Panc1 (cell line): ENCODE measurements around the gene WNT11.

ENCODE experiments used
- POLR2AphosphoS5 ChIP-seq: IDR thresholded peaks from 2 replicates; pipeline ENCODE4 v1.6.1; 2012; ENCODE audit warnings: mild to moderate bottlenecking, low read depth, low read length, moderate library complexity
- SIN3A ChIP-seq: IDR thresholded peaks from 2 replicates; pipeline ENCODE4 v1.6.1; 2012; ENCODE audit warnings: low read depth, mild to moderate bottlenecking, low read length, moderate library complexity, borderline replicate concordance; ENCODE audit not compliant: insufficient read depth
- TCF7L2 ChIP-seq: IDR thresholded peaks from 2 replicates; pipeline ENCODE4 v1.6.1; 2011; ENCODE audit warnings: mild to moderate bottlenecking, low read depth, low read length, inconsistent platforms
- TF ChIP-seq, protein P1 (sequence below): fragments of 450-650 bp; IDR thresholded peaks from 2 replicates; pipeline ENCODE4 v1.5.1; 2017; ENCODE audit warnings: mild to moderate bottlenecking
- TF ChIP-seq, protein P2 (sequence below), 2 experiments: IDR thresholded peaks; 2 replicates each; pipeline ENCODE4 v1.6.1; 2011 to 2012; ENCODE audit warnings: low read depth in 2 of 2, control low read depth in 1 of 2, low read length in 1 of 2, mild to moderate bottlenecking in 1 of 2, moderate library complexity in 1 of 2; ENCODE audit not compliant: insufficient read depth in 1 of 2

DNA sequence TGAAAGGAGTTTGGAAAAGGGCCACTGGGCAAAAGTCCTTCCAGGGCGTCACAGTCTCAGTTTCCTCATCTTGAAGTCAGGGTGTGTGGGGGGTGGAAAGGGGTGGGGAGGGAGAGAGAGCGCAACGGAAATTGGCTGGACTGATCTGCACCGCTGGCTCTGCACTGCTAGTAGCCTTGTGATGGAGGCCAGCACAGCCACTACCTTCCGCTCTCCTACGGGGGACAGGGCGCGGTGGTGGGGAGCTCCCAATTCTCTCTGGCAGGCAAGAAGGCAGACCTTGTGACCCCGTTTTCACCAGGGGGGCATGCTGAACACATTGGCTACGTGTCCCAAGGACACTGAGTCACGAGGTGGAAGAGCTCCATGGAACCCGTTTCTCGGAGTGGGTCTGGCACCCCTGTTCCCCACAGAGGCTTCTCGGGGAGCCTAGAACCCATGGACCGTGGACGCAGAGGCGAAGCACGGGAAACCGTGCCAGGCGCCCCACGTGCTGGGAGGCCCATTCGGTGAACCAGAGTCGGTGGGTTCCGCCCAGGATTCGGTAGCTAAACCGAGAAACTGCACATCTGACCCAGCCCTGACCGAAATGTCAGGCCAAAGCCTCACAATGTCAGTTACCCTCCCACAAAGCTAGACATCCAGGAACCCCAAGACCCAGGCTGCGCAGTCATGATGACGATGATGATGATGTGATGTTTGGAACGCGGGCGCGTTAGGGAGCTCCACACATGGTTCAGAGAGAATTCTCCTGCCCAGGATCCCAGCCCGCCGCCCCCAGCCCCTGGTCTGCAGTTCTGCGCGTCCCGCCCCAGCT lies 28.3 kb upstream of the WNT11 start:
- TF ChIP-seq, protein P1, sequence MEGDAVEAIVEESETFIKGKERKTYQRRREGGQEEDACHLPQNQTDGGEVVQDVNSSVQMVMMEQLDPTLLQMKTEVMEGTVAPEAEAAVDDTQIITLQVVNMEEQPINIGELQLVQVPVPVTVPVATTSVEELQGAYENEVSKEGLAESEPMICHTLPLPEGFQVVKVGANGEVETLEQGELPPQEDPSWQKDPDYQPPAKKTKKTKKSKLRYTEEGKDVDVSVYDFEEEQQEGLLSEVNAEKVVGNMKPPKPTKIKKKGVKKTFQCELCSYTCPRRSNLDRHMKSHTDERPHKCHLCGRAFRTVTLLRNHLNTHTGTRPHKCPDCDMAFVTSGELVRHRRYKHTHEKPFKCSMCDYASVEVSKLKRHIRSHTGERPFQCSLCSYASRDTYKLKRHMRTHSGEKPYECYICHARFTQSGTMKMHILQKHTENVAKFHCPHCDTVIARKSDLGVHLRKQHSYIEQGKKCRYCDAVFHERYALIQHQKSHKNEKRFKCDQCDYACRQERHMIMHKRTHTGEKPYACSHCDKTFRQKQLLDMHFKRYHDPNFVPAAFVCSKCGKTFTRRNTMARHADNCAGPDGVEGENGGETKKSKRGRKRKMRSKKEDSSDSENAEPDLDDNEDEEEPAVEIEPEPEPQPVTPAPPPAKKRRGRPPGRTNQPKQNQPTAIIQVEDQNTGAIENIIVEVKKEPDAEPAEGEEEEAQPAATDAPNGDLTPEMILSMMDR: no peak
- TF ChIP-seq TCF7L2 (no peak), SIN3A (no peak; the same call in 1 of the 2 replicates), POLR2AphosphoS5 (no peak)
- TF ChIP-seq, protein P2, sequence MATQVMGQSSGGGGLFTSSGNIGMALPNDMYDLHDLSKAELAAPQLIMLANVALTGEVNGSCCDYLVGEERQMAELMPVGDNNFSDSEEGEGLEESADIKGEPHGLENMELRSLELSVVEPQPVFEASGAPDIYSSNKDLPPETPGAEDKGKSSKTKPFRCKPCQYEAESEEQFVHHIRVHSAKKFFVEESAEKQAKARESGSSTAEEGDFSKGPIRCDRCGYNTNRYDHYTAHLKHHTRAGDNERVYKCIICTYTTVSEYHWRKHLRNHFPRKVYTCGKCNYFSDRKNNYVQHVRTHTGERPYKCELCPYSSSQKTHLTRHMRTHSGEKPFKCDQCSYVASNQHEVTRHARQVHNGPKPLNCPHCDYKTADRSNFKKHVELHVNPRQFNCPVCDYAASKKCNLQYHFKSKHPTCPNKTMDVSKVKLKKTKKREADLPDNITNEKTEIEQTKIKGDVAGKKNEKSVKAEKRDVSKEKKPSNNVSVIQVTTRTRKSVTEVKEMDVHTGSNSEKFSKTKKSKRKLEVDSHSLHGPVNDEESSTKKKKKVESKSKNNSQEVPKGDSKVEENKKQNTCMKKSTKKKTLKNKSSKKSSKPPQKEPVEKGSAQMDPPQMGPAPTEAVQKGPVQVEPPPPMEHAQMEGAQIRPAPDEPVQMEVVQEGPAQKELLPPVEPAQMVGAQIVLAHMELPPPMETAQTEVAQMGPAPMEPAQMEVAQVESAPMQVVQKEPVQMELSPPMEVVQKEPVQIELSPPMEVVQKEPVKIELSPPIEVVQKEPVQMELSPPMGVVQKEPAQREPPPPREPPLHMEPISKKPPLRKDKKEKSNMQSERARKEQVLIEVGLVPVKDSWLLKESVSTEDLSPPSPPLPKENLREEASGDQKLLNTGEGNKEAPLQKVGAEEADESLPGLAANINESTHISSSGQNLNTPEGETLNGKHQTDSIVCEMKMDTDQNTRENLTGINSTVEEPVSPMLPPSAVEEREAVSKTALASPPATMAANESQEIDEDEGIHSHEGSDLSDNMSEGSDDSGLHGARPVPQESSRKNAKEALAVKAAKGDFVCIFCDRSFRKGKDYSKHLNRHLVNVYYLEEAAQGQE (IDR thresholded peaks at IDR 0.05; ENCODE audit: insufficient read depth in 1 of 2, low read depth in 2 of 2, low read length in 1 of 2): no peak
